ENCODE measurements around the gene PKDREJ.

DNA sequence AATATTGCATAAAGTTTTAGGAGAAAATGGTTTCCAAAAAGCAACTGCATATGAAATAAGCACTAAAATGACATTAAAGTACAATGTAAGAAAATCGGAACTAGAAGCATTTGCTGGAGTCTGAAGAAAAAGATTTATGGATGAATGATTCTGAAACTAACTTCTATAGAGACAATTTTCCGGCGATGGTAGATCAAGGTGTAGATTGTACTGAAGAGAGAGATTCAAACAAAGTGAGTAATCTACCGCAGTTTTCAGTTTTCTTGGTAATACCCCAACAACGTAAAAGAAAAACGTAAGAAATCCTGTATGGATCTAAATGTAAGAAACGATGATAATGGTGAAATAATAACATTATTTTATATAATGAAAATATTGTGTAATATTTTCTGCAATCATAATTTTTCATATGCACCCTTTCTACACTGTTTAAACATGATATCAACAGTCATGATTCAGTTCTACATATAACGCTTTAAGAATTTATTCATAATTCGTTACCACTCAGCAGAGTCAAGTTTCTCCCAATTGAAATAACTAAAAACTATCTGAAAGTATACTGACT is 11.2 kb downstream of the PKDREJ start:
- TF ChIP-seq, protein P1, sequence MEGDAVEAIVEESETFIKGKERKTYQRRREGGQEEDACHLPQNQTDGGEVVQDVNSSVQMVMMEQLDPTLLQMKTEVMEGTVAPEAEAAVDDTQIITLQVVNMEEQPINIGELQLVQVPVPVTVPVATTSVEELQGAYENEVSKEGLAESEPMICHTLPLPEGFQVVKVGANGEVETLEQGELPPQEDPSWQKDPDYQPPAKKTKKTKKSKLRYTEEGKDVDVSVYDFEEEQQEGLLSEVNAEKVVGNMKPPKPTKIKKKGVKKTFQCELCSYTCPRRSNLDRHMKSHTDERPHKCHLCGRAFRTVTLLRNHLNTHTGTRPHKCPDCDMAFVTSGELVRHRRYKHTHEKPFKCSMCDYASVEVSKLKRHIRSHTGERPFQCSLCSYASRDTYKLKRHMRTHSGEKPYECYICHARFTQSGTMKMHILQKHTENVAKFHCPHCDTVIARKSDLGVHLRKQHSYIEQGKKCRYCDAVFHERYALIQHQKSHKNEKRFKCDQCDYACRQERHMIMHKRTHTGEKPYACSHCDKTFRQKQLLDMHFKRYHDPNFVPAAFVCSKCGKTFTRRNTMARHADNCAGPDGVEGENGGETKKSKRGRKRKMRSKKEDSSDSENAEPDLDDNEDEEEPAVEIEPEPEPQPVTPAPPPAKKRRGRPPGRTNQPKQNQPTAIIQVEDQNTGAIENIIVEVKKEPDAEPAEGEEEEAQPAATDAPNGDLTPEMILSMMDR (IDR thresholded peaks at IDR 0.05 in 4 of 5, conservative IDR thresholded peaks at IDR 0.05 in 1 of 5) = no peak
- TF ChIP-seq POLR2A (IDR thresholded peaks at IDR 0.05) = no peak
